Activated naive CD8-positive, alpha-beta T cell treated with anti-CD3 and anti-CD28 coated beads, Interleukin-2, amount 10 ng/mL, durations not matched to agents 7 days and 5 days (primary cell): ENCODE results near the gene EGFL6. TPM values are rescaled to one million over a fixed set of nuclear protein-coding genes. Genes with fewer than 3 reads are reported as not detected.
"Not testable (repeated sequence)": the region's sequence is repeated elsewhere in the genome, so short reads cannot be mapped to it uniquely, and the experiment has no call there.

ENCODE experiments used
- ATAC-seq: fragments of 150-1000 bp; cut with Tn5 transposase; one replicate; pipeline ENCODE4 v1.10.0; 2021; ENCODE audit warnings: low read depth, moderate library complexity
- POLR2A ChIA-PET: fragments of 350-600 bp; sonication (Branson Sonifier 250); formaldehyde crosslinking; loops from one replicate; lab custom pipeline; 2021; ENCODE audit warnings: antibody characterized with exemption; lab: Charles Lee
- DNase-seq: peaks from one replicate; pipeline ENCODE4 v3.0.0; 2021
- H3K27ac Mint-ChIP-seq: one replicate; pipeline ENCODE4 v1.8.0; 2022; ENCODE audit warnings: mild to moderate bottlenecking, mixed read lengths
- H3K27me3 Mint-ChIP-seq: one replicate; pipeline ENCODE4 v1.8.0; 2022; ENCODE audit warnings: mild to moderate bottlenecking, moderate library complexity, mixed read lengths
- H3K36me3 Mint-ChIP-seq: one replicate; pipeline ENCODE4 v1.8.0; 2021; ENCODE audit warnings: mild to moderate bottlenecking, mixed read lengths
- H3K4me1 Mint-ChIP-seq: one replicate; pipeline ENCODE4 v1.8.0; 2021; ENCODE audit warnings: mixed read lengths
- H3K4me3 Mint-ChIP-seq: one replicate; pipeline ENCODE4 v1.8.0; 2022; ENCODE audit warnings: mild to moderate bottlenecking, moderate library complexity, mixed read lengths
- H3K9me3 Mint-ChIP-seq: one replicate; pipeline ENCODE4 v1.8.0; 2021; ENCODE audit warnings: mixed read lengths
- total RNA-seq, 2 experiments: library from RNA; stranded (reverse); gene quantifications; one replicate each; pipeline ENCODE4 v1.2.3, GENCODE V29; 2021

EGFL6 gene
- total RNA-seq, 2 experiments from 2014 or later: 17.6 to 18.1 TPM

DNA sequence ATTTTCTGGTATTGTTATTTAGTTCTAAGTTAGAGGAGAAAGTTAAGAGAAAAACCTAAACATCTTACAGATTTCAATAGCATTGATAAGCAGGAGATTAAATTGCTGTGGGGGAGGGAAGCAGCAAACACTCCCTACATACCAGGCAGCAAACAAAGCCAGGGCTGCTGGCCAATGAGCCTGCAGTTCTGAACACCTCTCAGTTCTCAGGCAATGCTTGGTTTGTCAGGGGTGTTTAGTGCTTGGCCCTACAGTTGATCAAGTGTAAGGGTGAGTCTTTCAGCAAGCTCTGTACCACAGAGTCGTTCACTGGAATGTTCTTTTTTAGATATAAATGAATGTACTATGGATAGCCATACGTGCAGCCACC is 38.6 kb downstream of the EGFL6 start:
- POLR2A ChIA-PET: no interaction called here
- no peak overlapping the region for H3K27ac Mint-ChIP-seq
- ATAC-seq: no peak

GRCh38 chrX:13614154-13614553 is 44.8 kb downstream of the EGFL6 start:
- POLR2A ChIA-PET: no interaction called here
- Mint-ChIP-seq H3K27me3 (no peaks in the 10 kb centered on the region), H3K4me1 (no peaks in the 10 kb centered on the region), H3K27ac (no peak overlapping the region), H3K4me3 (no peak overlapping the region), H3K9me3 (no peaks in the 10 kb centered on the region), H3K36me3 (peaks cover 12% of the 10 kb centered on the region)
- no peak for DNase-seq
- no peak for ATAC-seq

More for the DNA sequence above, 38.6 kb downstream of the EGFL6 start:
- Mint-ChIP-seq H3K4me3 (no peak overlapping the region), H3K4me1 (no peaks in the 10 kb centered on the region), H3K9me3 (no peaks in the 10 kb centered on the region), H3K36me3 (peaks cover 10% of the 10 kb centered on the region), H3K27me3 (no peaks in the 10 kb centered on the region)
- DNase-seq: no peak

DNA sequence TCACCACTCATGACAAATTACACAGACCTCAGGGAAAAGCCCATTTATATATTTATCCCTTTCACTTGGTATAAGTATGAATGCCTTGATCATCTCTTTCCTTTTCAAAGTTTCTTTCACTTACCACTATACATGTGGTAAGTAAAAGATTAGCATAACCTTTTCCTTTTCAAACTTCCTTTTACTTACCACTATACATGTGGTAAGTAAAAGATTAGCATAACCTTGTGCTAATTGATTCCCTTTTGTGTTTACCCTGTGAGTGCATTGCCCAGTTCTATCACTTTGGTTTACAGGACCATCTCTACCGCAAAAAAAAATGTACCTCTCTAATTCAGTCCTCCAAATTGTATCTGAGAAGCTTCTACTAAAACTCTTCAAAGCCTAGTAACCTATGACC is 50.8 kb downstream of the EGFL6 start:
- POLR2A ChIA-PET: no interaction called here
- peaks cover 35% of the 10 kb centered on the region for H3K36me3 Mint-ChIP-seq
- peaks cover 8% of the 10 kb centered on the region for H3K4me1 Mint-ChIP-seq
- ATAC-seq (no peak), DNase-seq (no peak)
- no peak overlapping the region for H3K27ac Mint-ChIP-seq
- H3K4me3 Mint-ChIP-seq: no peak overlapping the region
- H3K9me3 Mint-ChIP-seq: no peaks in the 10 kb centered on the region
- H3K27me3 Mint-ChIP-seq: no peaks in the 10 kb centered on the region

DNA sequence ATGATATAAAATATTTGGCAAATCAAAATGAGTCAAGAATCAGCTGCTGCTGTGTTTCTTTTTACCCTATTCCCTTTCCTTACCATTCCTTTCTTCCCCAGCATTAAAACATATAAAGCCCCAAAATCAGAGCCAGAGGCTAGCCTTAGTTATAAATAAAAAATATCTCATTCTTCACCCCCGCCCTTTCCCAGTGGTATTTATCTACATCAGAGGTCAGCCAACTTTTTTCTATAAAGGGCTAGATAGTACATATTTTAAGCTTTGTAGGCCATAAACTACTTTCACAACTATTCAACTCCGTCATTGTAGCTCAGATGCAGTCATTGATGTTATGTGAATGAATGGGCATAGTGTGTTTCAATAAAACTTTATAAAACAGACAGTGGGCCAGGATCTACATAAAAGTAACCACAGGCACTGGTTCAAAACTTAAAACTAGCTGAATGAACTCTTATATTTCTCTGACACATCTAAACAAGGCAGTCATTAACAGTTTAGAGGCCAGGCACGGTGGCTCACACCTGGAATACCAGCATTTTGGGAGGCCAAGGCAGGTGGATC is 53.1 kb downstream of the EGFL6 start:
- POLR2A ChIA-PET: no interaction called here

DNA sequence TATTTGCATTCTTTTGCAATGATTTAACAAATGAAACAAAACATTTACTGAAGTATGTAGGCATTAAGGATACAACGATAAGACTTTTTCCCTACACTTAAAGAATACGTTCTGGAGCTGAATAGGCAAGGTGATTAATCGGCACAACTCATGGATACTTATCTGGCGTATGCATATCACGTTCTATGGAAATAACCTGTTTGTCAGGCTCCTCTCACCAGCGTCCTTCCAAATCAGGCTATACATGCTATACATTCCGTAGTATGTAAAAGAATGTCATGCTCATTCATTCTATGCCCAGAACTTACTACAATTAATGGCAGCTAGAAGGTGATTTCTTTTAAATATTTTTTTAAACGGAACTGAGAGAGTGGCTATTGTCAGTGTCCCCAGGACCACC is 57.9 kb downstream of the EGFL6 start:
- Mint-ChIP-seq H3K27ac (no peak overlapping the region), H3K36me3 (peaks cover 35% of the 10 kb centered on the region), H3K4me1 (no peaks in the 10 kb centered on the region), H3K9me3 (peaks cover 2% of the 10 kb centered on the region), H3K27me3 (no peaks in the 10 kb centered on the region), H3K4me3 (no peak overlapping the region)
- DNase-seq (no peak), ATAC-seq (no peak)
- POLR2A ChIA-PET: no interaction called here

More for the DNA sequence above, 53.1 kb downstream of the EGFL6 start:
- no peak for DNase-seq
- no peaks in the 10 kb centered on the region for H3K27me3 Mint-ChIP-seq
- peaks cover 38% of the 10 kb centered on the region for H3K36me3 Mint-ChIP-seq
- no peak for ATAC-seq
- H3K9me3 Mint-ChIP-seq: no peaks in the 10 kb centered on the region
- no peak overlapping the region for H3K27ac Mint-ChIP-seq
- H3K4me1 Mint-ChIP-seq: peaks cover 8% of the 10 kb centered on the region
- no peak overlapping the region for H3K4me3 Mint-ChIP-seq

DNA sequence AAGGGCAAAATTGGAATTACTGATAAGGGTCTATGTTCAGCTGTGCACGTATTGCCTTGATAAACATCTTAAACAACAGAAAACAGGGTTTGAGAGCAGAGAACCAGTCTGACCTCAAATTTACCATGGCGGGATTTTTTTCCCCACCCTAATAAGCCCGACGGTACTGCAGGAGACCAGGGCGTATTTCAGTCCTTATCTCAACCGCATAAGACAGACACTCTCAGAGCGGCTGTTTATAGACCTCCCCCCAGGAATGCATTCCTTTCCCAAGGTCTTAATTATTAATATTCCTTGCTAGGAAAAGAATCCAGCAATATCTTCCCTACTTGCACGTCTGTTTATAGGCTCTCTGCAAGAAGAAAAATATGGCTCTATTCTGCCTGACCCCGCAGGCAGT is 67.8 kb downstream of the EGFL6 start:
- not testable (repeated sequence) for ATAC-seq

DNA sequence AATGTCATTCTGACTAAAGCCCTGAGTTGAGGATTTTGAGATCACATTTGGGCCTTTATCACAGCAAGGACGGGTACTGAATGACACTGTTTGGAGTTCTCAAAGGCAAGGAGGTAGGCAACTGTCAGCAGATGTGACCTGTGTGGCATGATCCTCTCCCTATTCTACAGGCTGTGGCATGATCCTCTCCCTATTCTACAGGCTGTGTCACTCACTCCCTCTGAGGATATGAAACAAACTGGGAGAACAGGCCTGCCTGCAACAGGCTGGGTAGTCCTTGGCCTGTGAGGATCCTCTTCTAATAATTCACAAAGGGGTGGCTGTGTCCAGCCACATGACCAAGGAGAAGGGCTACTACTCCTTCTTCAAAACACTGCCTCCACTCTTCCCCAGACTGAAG is 68.6 kb downstream of the EGFL6 start:
- Mint-ChIP-seq H3K27me3 (no peaks in the 10 kb centered on the region), H3K4me1 (no peaks in the 10 kb centered on the region), H3K4me3 (no peak overlapping the region), H3K27ac (no peak overlapping the region), H3K36me3 (peaks cover 23% of the 10 kb centered on the region), H3K9me3 (peaks cover 10% of the 10 kb centered on the region)
- ATAC-seq (no peak), DNase-seq (no peak)
- POLR2A ChIA-PET: no interaction called here

More for the DNA sequence above, 67.8 kb downstream of the EGFL6 start:
- H3K4me3 Mint-ChIP-seq, DNase-seq, H3K4me1 Mint-ChIP-seq, H3K27me3 Mint-ChIP-seq, POLR2A ChIA-PET, H3K27ac Mint-ChIP-seq: not testable (repeated sequence)
- peaks cover 23% of the 10 kb centered on the region for H3K36me3 Mint-ChIP-seq
- H3K9me3 Mint-ChIP-seq: peaks cover 10% of the 10 kb centered on the region

- Mint-ChIP-seq H3K4me1 (no peaks in the 10 kb centered on the region), H3K27ac (no peak overlapping the region)
Measured at GRCh38 chrX:13638826-13639225, 69.4 kb downstream of the EGFL6 start.

DNA sequence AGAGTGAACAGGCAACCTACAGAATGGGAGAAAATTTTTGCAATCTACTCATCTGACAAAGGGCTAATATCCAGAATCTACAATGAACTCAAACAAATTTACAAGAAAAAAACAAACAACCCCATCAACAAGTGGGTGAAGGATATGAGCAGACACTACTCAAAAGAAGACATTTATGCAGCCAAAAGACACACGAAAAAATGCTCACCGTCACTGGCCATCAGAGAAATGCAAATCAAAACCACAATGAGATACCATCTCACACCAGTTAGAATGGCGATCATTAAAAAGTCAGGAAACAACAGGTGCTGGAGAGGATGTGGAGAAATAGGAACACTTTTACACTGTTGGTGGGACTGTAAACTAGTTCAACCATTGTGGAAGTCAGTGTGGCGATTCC is 72.3 kb downstream of the EGFL6 start:
- H3K4me1 Mint-ChIP-seq, H3K4me3 Mint-ChIP-seq, ATAC-seq, DNase-seq, H3K9me3 Mint-ChIP-seq, H3K36me3 Mint-ChIP-seq, POLR2A ChIA-PET, H3K27ac Mint-ChIP-seq, H3K27me3 Mint-ChIP-seq: not testable (repeated sequence)

More at GRCh38 chrX:13638826-13639225, 69.4 kb downstream of the EGFL6 start:
- POLR2A ChIA-PET: no interaction called here
- peaks cover 20% of the 10 kb centered on the region for H3K36me3 Mint-ChIP-seq
- H3K9me3 Mint-ChIP-seq: peaks cover 10% of the 10 kb centered on the region
- DNase-seq (no peak), ATAC-seq (no peak)
- no peak overlapping the region for H3K4me3 Mint-ChIP-seq
- H3K27me3 Mint-ChIP-seq: no peaks in the 10 kb centered on the region

- Mint-ChIP-seq H3K27ac (no peak overlapping the region), H3K36me3 (no peaks in the 10 kb centered on the region), H3K4me1 (peaks cover 6% of the 10 kb centered on the region), H3K27me3 (no peaks in the 10 kb centered on the region), H3K4me3 (no peak overlapping the region), H3K9me3 (no peaks in the 10 kb centered on the region)
- ATAC-seq (no peak), DNase-seq (no peak)
- POLR2A ChIA-PET: interaction anchor here (0.7 to 1.2 kb wide), 2 partner anchors 89 to 139 kb away, joined by 3 read pairs; partner anchors contain the start of genes OFD1 and TRAPPC2
Measured at GRCh38 chrX:13645464-13646153, 76.2 kb downstream of the EGFL6 start.

DNA sequence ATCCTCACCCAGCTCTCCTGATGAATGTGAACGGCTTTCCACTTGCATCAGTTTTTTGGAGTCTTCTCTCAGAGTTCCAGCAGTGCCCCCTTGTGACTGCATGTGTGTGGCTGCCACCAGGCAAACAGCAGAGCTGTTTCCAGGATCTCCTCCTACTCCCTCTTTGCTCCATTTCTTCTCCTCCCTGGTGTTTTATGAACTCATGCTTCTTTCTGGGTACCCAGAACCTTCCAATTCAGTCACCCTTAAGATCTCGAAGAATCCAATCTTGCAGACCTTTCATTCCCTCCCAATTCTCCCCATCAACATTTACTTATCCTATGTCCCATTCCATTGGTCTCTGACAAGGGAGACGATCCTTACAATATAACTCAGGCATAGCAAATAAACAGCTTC is 76.8 kb downstream of the EGFL6 start:
- Mint-ChIP-seq H3K36me3 (no peaks in the 10 kb centered on the region), H3K27ac (no peak overlapping the region), H3K4me1 (peaks cover 6% of the 10 kb centered on the region), H3K4me3 (no peak overlapping the region), H3K9me3 (no peaks in the 10 kb centered on the region), H3K27me3 (no peaks in the 10 kb centered on the region)
- ATAC-seq (no peak), DNase-seq (peak; percentile 28)
- POLR2A ChIA-PET: interaction anchor here (0.7 to 1.2 kb wide), 2 partner anchors 89 to 139 kb away, joined by 3 read pairs; partner anchors contain the start of genes OFD1 and TRAPPC2

DNA sequence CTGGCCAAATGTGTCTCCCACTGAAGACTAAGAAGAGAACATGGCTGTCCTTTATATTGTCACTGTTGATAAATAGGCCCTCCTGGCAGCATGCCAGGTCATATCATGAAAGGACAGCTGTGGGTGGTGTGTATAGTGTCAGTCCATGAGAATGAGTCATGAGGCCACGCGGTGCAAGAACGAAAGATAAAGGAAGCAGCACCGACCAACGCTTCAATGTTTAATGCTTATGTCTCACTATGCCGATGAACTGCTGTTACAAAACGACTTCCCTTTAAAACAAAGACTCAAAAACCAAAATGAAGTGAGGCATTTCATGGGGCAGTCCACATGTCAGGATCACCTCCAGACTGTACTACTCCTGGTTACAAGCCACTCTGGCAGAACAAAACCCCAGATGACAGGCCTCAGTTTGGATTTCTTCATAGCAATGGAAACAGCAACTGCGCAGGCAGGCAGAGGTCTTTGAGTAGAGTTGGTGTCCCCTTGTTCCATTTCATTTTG is 78.4 kb downstream of the EGFL6 start:
- DNase-seq (no peak), ATAC-seq (no peak)
- POLR2A ChIA-PET: no interaction called here
- no peaks in the 10 kb centered on the region for H3K36me3 Mint-ChIP-seq
- peak overlapping the region; percentile 51 for H3K27ac Mint-ChIP-seq
- peaks cover 9% of the 10 kb centered on the region for H3K4me1 Mint-ChIP-seq
- no peaks in the 10 kb centered on the region for H3K9me3 Mint-ChIP-seq
- H3K4me3 Mint-ChIP-seq: no peak overlapping the region
- H3K27me3 Mint-ChIP-seq: no peaks in the 10 kb centered on the region

DNA sequence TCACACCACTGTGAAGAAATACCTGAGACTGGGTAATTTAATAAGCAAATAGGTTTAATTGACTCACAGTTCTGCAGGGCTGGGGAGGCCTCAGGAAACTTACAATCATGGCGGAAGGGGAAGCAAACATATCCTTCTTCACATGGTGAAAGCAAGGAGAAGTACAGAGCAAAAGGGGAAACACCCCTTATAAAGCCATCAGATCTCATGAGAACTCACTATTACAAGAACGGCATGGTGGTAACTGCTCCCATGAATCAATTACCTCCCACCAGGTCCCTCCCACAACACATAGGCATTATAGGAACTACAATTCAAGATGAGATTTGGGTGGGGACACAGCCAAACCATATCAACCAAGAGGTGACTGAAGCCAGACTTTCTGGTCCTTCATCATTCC is 78.9 kb downstream of the EGFL6 start:
- H3K4me1 Mint-ChIP-seq, H3K9me3 Mint-ChIP-seq, H3K27me3 Mint-ChIP-seq, DNase-seq, H3K27ac Mint-ChIP-seq, H3K4me3 Mint-ChIP-seq, H3K36me3 Mint-ChIP-seq, POLR2A ChIA-PET, ATAC-seq: not testable (repeated sequence)

DNA sequence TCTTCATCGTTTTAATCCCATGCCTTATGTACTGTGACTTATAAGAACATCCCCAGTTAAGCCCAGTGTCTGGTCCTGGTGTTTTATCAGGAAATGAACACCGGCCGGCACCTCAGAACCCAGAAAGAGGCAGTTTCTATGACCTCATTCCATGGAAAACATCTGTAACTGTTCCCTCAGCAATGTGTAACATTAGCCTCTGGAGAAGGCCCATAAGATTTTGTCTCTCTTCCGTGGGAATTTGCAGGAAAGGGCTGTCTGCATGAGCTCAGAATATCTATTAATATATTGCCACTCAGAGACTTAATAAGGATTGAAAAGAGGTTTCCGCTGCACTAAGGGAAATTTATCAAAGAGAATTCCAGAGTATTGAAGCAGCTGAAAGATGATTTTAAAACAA is 80.4 kb downstream of the EGFL6 start:
- H3K9me3 Mint-ChIP-seq: no peaks in the 10 kb centered on the region
- H3K4me3 Mint-ChIP-seq: no peak overlapping the region
- DNase-seq: no peak
- ATAC-seq: no peak
- POLR2A ChIA-PET: no interaction called here
- no peaks in the 10 kb centered on the region for H3K36me3 Mint-ChIP-seq
- peaks cover 13% of the 10 kb centered on the region for H3K4me1 Mint-ChIP-seq
- no peak overlapping the region for H3K27ac Mint-ChIP-seq
- no peaks in the 10 kb centered on the region for H3K27me3 Mint-ChIP-seq
